GM19193 (cell line): ENCODE results near the gene SOX9.

Source experiments
- POLR2A ChIP-seq: IDR thresholded peaks from 4 replicates; pipeline ENCODE4 v1.6.1; 2011; ENCODE audit not compliant: insufficient read depth, insufficient read length; ENCODE audit errors: extremely low read depth

The SOX9 gene

GRCh38 chr17:72137161-72137560 is 16.3 kb downstream of the SOX9 start:
- TF ChIP-seq POLR2A: no peak

- no peak for TF ChIP-seq POLR2A
These were observed 18.4 kb downstream of the SOX9 start for GRCh38 chr17:72139212-72139611.

- no peak for TF ChIP-seq POLR2A
These were observed 20.5 kb downstream of the SOX9 start for GRCh38 chr17:72141336-72141735.

GRCh38 chr17:72142614-72143013 is 21.8 kb downstream of the SOX9 start:
- no peak for TF ChIP-seq POLR2A

GRCh38 chr17:72143245-72143644 is 22.4 kb downstream of the SOX9 start:
- no peak for TF ChIP-seq POLR2A

GRCh38 chr17:72144101-72144500 is 23.3 kb downstream of the SOX9 start:
- no peak for TF ChIP-seq POLR2A

GRCh38 chr17:72145562-72145961 is 24.7 kb downstream of the SOX9 start:
- no peak for TF ChIP-seq POLR2A

- no peak for TF ChIP-seq POLR2A
These were observed 25.1 kb downstream of the SOX9 start for GRCh38 chr17:72145962-72146361.

- no peak for TF ChIP-seq POLR2A
These were observed 25.6 kb downstream of the SOX9 start for GRCh38 chr17:72146371-72146770.

GRCh38 chr17:72150632-72151460 is 30.0 kb downstream of the SOX9 start:
- TF ChIP-seq POLR2A: no peak

GRCh38 chr17:72151565-72152386 is 31.0 kb downstream of the SOX9 start:
- no peak for TF ChIP-seq POLR2A

GRCh38 chr17:72152387-72152929 is 31.6 kb downstream of the SOX9 start:
- no peak for TF ChIP-seq POLR2A

GRCh38 chr17:72158895-72159885 is 38.4 kb downstream of the SOX9 start:
- no peak for TF ChIP-seq POLR2A

- TF ChIP-seq POLR2A: no peak
These were observed 41.7 kb downstream of the SOX9 start for GRCh38 chr17:72162569-72162968.

- no peak for TF ChIP-seq POLR2A
These were observed 42.7 kb downstream of the SOX9 start for GRCh38 chr17:72163474-72163873.

- TF ChIP-seq POLR2A: no peak
These were observed 43.4 kb downstream of the SOX9 start for GRCh38 chr17:72164158-72164739.
